Neural progenitor cell (in vitro differentiated cells): Measurements from ENCODE around the gene BLZF1. TPM values are rescaled to one million over a fixed set of nuclear protein-coding genes. Genes with fewer than 3 reads are reported as not detected.
"Not testable (repeated sequence)": the region's sequence is repeated elsewhere in the genome, so short reads cannot be mapped to it uniquely, and the experiment has no call there.

ENCODE experiments used
- DNase-seq: peaks from one replicate; pipeline ENCODE4 v3.0.0-alpha.2; 2016; ENCODE audit warnings: low spot score
- H2AFZ ChIP-seq: fragments of 200-600 bp; sonication (generic); replicated peaks from 2 replicates; pipeline ENCODE4 v1.6.1; 2016; ENCODE audit warnings: antibody characterized with exemption
- H3F3A ChIP-seq: fragments of 200-600 bp; sonication (generic); 2 replicates; pipeline ENCODE4 v1.6.1; 2016; ENCODE audit warnings: antibody characterized with exemption, low read depth
- H3K27ac ChIP-seq: fragments of 200-600 bp; sonication (generic); 2 replicates; pipeline ENCODE4 v1.5.1; 2016; ENCODE audit warnings: mild to moderate bottlenecking
- H3K27me3 ChIP-seq: fragments of 200-600 bp; sonication (generic); 2 replicates; pipeline ENCODE4 v1.6.1; 2016; ENCODE audit warnings: mild to moderate bottlenecking, moderate library complexity
- H3K36me3 ChIP-seq: fragments of 200-600 bp; sonication (generic); 2 replicates; pipeline ENCODE4 v1.5.1; 2016
- H3K4me1 ChIP-seq: fragments of 200-600 bp; sonication (generic); 2 replicates; pipeline ENCODE4 v1.6.1; 2016; ENCODE audit warnings: mixed run types
- H3K4me2 ChIP-seq: fragments of 200-600 bp; sonication (generic); 2 replicates; pipeline ENCODE4 v1.6.1; 2016
- H3K4me3 ChIP-seq: fragments of 200-600 bp; sonication (generic); 2 replicates; pipeline ENCODE4 v1.5.1; 2016
- H3K79me2 ChIP-seq: fragments of 200-600 bp; sonication (generic); 2 replicates; pipeline ENCODE4 v1.6.1; 2016; ENCODE audit warnings: low read depth
- H3K9ac ChIP-seq: fragments of 200-600 bp; sonication (generic); 2 replicates; pipeline ENCODE4 v1.6.1; 2016
- H3K9me3 ChIP-seq: fragments of 200-600 bp; sonication (generic); 2 replicates; pipeline ENCODE4 v1.5.1; 2016; ENCODE audit warnings: low read depth
- H4K20me1 ChIP-seq: fragments of 200-600 bp; sonication (generic); 2 replicates; pipeline ENCODE4 v1.6.1; 2016; ENCODE audit warnings: low read depth
- H3K27ac Mint-ChIP-seq: 3 replicates; pipeline ENCODE4 v1.8.0; 2021; ENCODE audit warnings: mixed read lengths
- H3K27me3 Mint-ChIP-seq: 2 replicates; pipeline ENCODE4 v1.8.0; 2022; ENCODE audit warnings: low read depth, mild to moderate bottlenecking, inconsistent platforms, moderate library complexity, mixed read lengths; ENCODE audit not compliant: insufficient read depth
- H3K36me3 Mint-ChIP-seq: 3 replicates; pipeline ENCODE4 v1.8.0; 2021; ENCODE audit warnings: mixed read lengths
- H3K4me1 Mint-ChIP-seq: 3 replicates; pipeline ENCODE4 v1.8.0; 2021; ENCODE audit warnings: mixed read lengths
- H3K4me3 Mint-ChIP-seq: 3 replicates; pipeline ENCODE4 v1.8.0; 2021; ENCODE audit warnings: mild to moderate bottlenecking, moderate library complexity, mixed read lengths
- H3K9me3 Mint-ChIP-seq: 3 replicates; pipeline ENCODE4 v1.8.0; 2020; ENCODE audit warnings: mixed read lengths
- CTCF ChIP-seq: fragments of 200-600 bp; sonication (generic); IDR thresholded peaks from 2 replicates; pipeline ENCODE4 v1.5.1; 2017; ENCODE audit warnings: antibody characterized with exemption, mild to moderate bottlenecking
- EZH2 ChIP-seq: fragments of 200-600 bp; sonication (generic); IDR thresholded peaks from 2 replicates; pipeline ENCODE4 v1.6.1; 2017; ENCODE audit warnings: antibody characterized with exemption, mild to moderate bottlenecking, moderate library complexity
- EZH2phosphoT487 ChIP-seq: fragments of 200-600 bp; sonication (generic); IDR thresholded peaks from 2 replicates; pipeline ENCODE4 v1.6.1; 2017; ENCODE audit warnings: antibody characterized with exemption
- total RNA-seq: library from RNA; depleted of rRNA; stranded (reverse); fragments of >200 nt; gene quantifications from 2 replicates; pipeline ENCODE4 v1.2.3, GENCODE V29; 2015; ENCODE audit warnings: low replicate concordance

BLZF1 gene
- total RNA-seq, 1 donor from 2014 or later: 25.2 TPM

GRCh38 chr1:169392406-169392805 lies 24.4 kb downstream of the BLZF1 start:
- TF ChIP-seq EZH2 (no peak), EZH2phosphoT487 (no peak), CTCF (no peak)
- Histone ChIP-seq H3K27me3 (no peaks in the 10 kb centered on the region), H4K20me1 (no peaks in the 10 kb centered on the region), H3K9ac (no peak overlapping the region), H3K4me1 (no peaks in the 10 kb centered on the region), H3K4me2 (no peak overlapping the region), H3K27ac (no peak overlapping the region), H3F3A (no peaks in the 10 kb centered on the region), H3K36me3 (peaks cover 15% of the 10 kb centered on the region), H3K79me2 (no peaks in the 10 kb centered on the region), H3K4me3 (no peak overlapping the region), H3K9me3 (no peaks in the 10 kb centered on the region), H2AFZ (no peak overlapping the region)
- DNase-seq: no peak
- Mint-ChIP-seq H3K4me3 (no peak overlapping the region), H3K27me3 (no peaks in the 10 kb centered on the region), H3K27ac (no peak overlapping the region), H3K4me1 (no peaks in the 10 kb centered on the region), H3K9me3 (no peaks in the 10 kb centered on the region), H3K36me3 (peaks cover 30% of the 10 kb centered on the region)

- no peak overlapping the region for H2AFZ ChIP-seq
- DNase-seq: no peak
- TF ChIP-seq EZH2: no peak
- TF ChIP-seq CTCF: no peak
- TF ChIP-seq EZH2phosphoT487: no peak
- Mint-ChIP-seq H3K9me3 (peaks cover 11% of the 10 kb centered on the region), H3K36me3 (peaks cover 45% of the 10 kb centered on the region), H3K27me3 (no peaks in the 10 kb centered on the region), H3K4me3 (no peak overlapping the region), H3K27ac (no peak overlapping the region), H3K4me1 (no peaks in the 10 kb centered on the region)
- peaks cover 11% of the 10 kb centered on the region for H3K36me3 ChIP-seq
- H3K4me2 ChIP-seq: no peak overlapping the region
- no peaks in the 10 kb centered on the region for H3K79me2 ChIP-seq
- H4K20me1 ChIP-seq: no peaks in the 10 kb centered on the region
- H3K4me3 ChIP-seq: no peak overlapping the region
- no peaks in the 10 kb centered on the region for H3K9me3 ChIP-seq
- H3K9ac ChIP-seq: no peak overlapping the region
- no peaks in the 10 kb centered on the region for H3K27me3 ChIP-seq
- no peaks in the 10 kb centered on the region for H3F3A ChIP-seq
- H3K27ac ChIP-seq: no peak overlapping the region
- H3K4me1 ChIP-seq: no peaks in the 10 kb centered on the region
Measured at GRCh38 chr1:169395955-169396354, 28.0 kb downstream of the BLZF1 start.

DNA sequence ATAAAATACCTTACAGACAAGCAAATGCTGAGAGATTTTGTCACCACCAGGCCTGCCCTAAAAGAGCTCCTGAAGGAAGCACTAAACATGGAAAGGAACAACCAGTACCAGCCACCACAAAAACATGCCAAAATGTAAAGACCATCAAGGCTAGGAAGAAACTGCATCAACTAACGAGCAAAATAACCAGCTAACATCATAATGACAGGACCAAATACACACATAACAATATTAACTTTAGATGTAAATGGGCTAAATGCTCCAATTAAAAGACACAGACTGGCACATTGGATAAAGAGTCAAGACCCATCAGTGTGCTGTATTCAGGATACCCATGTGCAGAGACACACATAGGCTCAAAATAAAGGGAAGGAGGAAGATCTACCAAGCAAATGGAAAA lies 34.6 kb downstream of the BLZF1 start:
- H3F3A ChIP-seq, H3K27me3 Mint-ChIP-seq, H3K79me2 ChIP-seq, H3K4me3 Mint-ChIP-seq, H3K27ac Mint-ChIP-seq, H3K4me3 ChIP-seq, H3K27ac ChIP-seq, H3K36me3 ChIP-seq, H3K4me1 ChIP-seq, H3K4me2 ChIP-seq, DNase-seq, H2AFZ ChIP-seq, H4K20me1 ChIP-seq, H3K9ac ChIP-seq, H3K9me3 ChIP-seq, H3K4me1 Mint-ChIP-seq, H3K27me3 ChIP-seq: not testable (repeated sequence)
- Mint-ChIP-seq H3K9me3 (peaks cover 58% of the 10 kb centered on the region), H3K36me3 (peaks cover 38% of the 10 kb centered on the region)

GRCh38 chr1:169408340-169408739 lies 40.3 kb downstream of the BLZF1 start:
- not testable (repeated sequence) for H3K9ac ChIP-seq, H3K4me2 ChIP-seq, H3K27ac ChIP-seq, H3K4me3 Mint-ChIP-seq, H3K4me1 Mint-ChIP-seq, H3K27me3 ChIP-seq, H3K4me1 ChIP-seq, H3K36me3 ChIP-seq, H3K27me3 Mint-ChIP-seq, H3K9me3 ChIP-seq, H2AFZ ChIP-seq, H4K20me1 ChIP-seq, H3K79me2 ChIP-seq, H3K4me3 ChIP-seq, H3K27ac Mint-ChIP-seq, DNase-seq, H3F3A ChIP-seq
- H3K9me3 Mint-ChIP-seq: peaks cover 56% of the 10 kb centered on the region
- H3K36me3 Mint-ChIP-seq: peaks cover 33% of the 10 kb centered on the region
